Germinal center (tissue), 1 donor: Measurements from ENCODE around the gene HOMEZ.
"Not testable (repeated sequence)": the region's sequence is repeated elsewhere in the genome, so short reads cannot be mapped to it uniquely, and the experiment has no call there.

Source experiments
- DNase-seq: peaks from one replicate; pipeline ENCODE4 v3.0.0; 2012; ENCODE audit warnings: mixed read lengths, low spot score

The HOMEZ gene

DNA sequence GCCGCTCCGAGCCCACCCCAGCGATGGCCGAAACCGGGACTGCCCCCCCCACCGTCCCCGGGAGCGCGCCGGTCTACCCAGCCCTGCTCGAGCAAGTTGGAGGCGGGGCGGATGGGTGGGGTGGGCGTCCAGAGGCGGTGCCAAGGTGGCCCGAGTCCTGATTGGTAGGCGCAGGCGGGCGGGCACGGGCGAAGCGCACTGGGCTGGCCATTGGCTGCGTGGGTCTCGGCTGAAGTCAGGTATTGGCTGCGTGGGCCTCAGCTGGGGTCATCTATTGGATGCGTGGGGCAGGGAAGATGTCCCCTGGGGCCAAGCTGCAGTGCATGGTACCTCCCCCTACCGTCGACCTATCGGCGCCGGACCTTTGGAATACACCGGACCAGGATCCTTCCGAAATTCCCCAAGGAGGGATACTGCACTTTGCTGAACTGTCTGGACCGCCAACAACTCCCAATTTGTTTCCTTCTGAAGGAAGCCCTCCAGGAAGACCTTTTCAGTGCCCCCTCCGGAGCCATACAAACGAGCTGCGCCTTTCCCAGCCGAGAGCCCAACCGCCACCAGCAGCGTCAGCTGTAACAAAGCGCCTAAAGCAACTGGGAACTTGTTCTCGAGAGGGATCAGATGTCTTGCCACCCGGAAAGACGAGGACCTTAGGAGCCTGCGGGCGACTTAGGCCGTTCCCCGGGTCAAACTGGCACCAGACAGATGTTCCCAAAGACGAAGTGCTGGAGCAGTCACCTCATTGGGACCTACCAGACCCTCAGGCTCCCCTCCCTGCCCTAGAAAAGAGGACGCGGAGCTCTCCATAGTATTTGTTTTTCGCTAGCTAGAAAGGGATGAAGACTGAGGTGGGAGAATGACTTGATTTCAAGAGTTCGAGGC, at the start of gene HOMEZ:
TSS of gene HOMEZ (minus strand) at position 113 of the 882 bp plus-strand sequence. CDS start 180 bp downstream, outside the sequence.
- DNase-seq, result peak; percentile 98

- DNase-seq, result no peak
Measured at GRCh38 chr14:23335623-23336022, 49.7 kb upstream of the HOMEZ start.

DNA sequence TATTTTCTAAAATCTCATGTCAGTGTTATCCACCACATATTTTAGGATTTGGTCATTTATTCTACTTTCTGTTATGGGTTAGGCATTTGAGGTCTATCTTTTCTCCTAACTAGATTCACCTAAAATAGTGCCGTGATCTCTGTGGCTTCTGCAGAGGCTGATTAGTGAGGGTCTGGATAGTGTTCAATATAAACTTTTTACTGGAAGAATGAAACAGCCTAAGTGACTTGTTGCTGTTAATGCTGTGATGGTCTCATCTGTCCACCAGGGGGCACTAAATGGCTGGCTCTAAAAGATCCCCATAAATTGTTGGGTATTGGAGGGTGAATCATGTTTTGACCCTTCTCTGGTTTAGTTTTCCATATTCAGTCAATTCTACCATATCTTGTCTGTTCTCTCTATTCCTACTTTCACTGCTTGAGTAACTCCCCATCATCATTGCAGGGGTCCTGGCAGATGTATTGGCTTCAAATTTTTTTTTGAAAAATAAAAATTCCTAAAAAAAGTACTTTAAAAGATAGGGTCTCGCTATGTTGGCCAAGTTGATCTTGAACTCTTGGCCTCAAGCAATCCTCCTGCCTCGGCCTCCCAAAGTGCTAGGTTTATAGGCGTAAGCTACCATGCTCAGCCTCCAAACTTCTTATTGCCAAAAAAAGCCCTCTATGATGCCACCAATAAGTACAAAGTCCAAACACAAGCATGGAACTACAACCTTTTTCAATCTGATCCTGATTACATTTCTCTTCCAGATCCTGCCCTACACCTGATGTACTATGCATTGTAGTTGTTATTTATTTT, 42.2 kb upstream of the HOMEZ start:
- DNase-seq, result peak; percentile 77

DNA sequence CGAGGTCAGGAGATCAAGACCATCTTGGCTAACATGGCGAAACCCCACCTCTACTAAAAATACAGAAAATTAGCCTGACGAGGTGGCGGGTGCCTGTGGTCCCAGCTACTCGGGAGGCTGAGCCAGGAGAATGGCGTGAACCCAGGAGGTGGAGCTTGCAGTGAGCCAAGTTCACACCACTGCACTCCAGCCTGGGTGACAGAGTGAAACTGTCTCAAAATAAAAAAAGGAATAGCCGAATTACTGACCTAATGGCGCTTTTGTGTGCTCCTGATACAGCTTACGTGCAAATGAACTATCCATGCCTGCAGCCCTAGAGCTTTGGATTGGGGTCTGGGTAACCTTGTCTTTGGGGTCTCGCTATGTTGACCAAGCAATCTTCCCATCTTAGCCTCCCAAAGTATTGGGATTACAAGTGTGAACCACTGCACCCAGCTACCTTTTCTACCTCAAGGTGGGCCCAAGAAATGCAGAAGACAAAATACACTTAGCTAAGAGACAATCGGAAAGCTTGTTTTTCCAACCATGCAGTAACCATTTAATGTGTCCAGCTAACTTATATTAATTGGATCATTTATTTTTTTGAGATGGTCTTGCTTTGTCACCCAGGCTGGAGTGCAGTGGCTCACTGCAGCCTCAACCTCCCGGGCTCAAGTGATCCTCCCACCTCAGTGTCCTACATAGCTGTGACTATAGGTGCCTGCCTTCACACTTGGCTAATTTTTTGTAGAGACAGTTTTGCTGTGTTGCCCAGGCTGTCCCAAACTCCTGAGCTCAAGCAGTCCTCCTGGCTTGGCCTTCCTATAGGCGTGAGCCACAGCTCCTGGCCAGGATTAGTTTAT, 40.8 kb upstream of the HOMEZ start:
- no peak for DNase-seq

GRCh38 chr14:23325746-23326145, 39.8 kb upstream of the HOMEZ start:
- not testable (repeated sequence) for DNase-seq

DNA sequence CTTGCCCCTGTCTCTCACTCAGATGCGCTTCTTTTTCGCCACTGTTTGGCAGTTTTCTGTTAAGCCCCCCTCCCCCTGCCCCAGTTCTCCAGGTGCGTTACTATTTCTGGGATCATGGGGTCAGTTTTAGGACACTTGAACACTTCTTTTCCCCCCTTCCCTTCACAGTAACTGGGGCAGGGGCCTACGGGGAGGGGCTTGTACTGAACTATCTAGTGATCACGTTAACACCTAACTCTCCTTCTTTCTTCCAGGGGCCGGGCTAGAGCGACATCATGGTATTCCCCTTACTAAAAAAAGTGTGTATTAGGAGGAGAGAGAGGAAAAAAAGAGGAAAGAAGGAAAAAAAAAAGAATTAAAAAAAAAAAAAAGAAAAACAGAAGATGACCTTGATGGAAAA, 39.1 kb upstream of the HOMEZ start:
- DNase-seq, result no peak

GRCh38 chr14:23324455-23324846, 38.5 kb upstream of the HOMEZ start:
- no peak for DNase-seq

GRCh38 chr14:23323838-23324454, 38.0 kb upstream of the HOMEZ start:
- no peak for DNase-seq

- no peak for DNase-seq
Measured at GRCh38 chr14:23322568-23323517, 36.9 kb upstream of the HOMEZ start.

GRCh38 chr14:23321572-23322547, 35.9 kb upstream of the HOMEZ start:
- DNase-seq, result peak; percentile 51

DNA sequence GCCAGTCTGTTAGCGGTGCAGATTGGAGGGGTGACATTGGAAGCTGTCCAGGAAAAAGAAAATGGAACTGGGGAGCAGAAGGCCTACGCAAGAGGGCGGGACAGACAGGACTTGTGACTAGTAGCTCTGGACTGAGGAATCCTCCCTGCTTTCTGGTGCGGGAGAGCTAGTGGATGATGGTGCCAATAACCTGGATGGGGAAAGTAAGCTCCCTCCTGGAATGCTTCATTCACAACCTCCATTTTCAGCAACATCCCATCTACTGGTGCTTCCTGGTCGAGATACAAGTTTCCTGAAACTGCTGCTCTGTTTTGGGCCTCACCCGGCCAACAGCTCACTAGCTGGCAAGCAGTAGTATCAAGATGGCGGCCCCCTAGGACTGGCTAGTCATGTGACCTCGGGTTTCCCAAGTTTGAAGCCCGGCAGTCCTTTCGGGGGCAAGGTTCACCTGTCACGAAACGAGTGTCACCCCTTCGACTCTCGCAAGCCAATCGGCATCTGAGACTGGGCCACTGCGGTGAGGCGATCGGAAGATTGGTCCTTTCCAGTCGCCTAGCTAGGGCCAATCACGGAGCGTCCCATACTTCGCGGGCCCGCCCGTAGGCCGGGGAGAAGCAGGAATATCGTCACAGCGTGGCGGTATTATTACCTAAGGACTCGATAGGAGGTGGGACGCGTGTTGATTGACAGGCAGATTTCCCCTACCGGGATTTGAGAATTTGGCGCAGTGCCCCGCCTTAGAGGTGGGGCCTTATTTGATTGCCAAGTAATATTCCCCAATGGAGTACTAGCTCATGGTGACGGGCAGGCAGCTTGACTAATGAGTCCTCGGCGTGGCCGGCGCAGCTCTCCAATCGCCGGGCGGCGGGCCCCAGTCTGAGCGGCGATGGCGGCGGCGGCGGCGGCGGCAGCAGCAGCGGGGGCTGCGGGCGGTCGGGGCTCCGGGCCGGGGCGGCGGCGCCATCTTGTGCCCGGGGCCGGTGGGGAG, 34.9 kb upstream of the HOMEZ start, which contains the start of gene PABPN1:
TSS of gene PABPN1 (plus strand) at position 874 of the 988 bp plus-strand sequence. CDS start at position 887, 13 bp downstream.
- DNase-seq, result peak; percentile 99

GRCh38 chr14:23319746-23320583, 34.0 kb upstream of the HOMEZ start:
- DNase-seq, result no peak

GRCh38 chr14:23316300-23316699, 30.4 kb upstream of the HOMEZ start:
- DNase-seq, result no peak

DNA sequence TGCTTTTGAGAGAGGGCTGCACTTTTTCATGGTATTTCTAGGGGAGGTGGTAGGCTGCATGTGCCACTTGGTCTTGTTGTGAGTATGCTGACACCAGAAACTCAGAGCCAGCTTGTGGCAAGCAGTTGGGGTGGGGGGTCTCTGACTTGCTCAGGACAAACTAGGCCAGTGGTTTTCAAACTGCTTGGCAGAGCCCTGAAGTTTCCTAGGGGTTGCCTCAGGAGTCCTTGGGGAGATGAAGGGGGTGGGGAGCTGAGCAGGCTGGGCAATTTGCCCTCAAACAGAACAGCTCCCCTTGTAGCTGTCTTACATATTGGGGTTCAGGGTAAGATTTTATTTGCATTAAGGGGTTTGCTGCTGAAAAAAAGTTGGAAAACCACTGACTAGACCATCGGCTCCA, 24.6 kb upstream of the HOMEZ start:
- DNase-seq, result no peak

DNA sequence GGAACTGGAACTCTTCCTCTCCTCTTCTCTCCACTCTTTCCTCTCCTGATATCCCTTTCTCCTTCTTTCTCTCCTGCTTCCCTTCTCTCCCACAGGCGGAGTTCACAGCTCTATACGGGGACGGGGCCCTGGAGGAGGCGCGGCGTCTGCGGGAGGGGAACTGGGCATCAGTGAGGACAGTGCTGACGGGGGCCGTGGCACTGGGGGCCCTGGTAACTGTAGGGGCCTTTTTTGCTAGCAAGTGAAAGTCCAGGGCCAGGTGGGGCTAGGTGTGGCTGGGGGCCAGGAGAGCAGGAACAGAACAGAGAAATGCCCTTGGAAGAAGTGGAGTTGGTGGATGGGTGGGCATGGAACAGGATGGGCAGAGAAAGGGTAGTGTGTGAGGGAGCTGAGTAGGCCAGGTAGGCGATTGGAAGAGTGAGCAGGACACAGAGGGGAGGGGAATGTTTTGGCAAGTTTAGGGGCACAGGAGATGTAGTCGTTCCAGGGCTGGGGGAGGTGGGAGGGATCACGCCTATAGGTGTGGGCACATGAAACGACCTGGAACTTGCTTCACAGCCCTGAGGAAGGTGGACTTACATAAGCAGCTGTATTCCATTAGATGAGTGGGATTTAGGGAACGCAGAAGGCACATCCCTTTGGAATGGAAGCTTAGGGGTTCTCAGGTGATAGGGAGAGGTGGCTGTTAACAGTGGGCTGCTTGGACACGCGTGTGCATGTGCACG, 23.0 kb upstream of the HOMEZ start:
- no peak for DNase-seq
